Subcutaneous adipose tissue (tissue), 4 donors: ENCODE results near the gene NOP14. TPM values are rescaled to one million over a fixed set of nuclear protein-coding genes. Genes with fewer than 3 reads are reported as not detected.

Experiments
- CTCF ChIP-seq: fragments of 450-650 bp; IDR thresholded peaks from one replicate; pipeline ENCODE4 v1.5.1; 2016; ENCODE audit warnings: low read depth, mild to moderate bottlenecking, control low read depth, antibody characterized with exemption, moderate library complexity
- total RNA-seq, 4 donors: library from RNA; depleted of rRNA; stranded (reverse); fragments of >200 nt; gene quantifications; one replicate each; pipeline ENCODE4 v1.1.0, GENCODE V29; 2016

NOP14 gene
- total RNA-seq, 4 donors from 2014 or later = 17.8 to 33.8 (median 23.9) TPM

- TF ChIP-seq CTCF = no peak
Observed at GRCh38 chr4:2910409-2910808, 52.8 kb downstream of the NOP14 start.

- TF ChIP-seq CTCF = no peak
Observed at GRCh38 chr4:2909583-2909982, 53.6 kb downstream of the NOP14 start.

GRCh38 chr4:2908686-2909085 lies 54.5 kb downstream of the NOP14 start:
- no peak for TF ChIP-seq CTCF

GRCh38 chr4:2907706-2908293 lies 55.4 kb downstream of the NOP14 start:
- no peak for TF ChIP-seq CTCF

GRCh38 chr4:2907226-2907625 lies 56.0 kb downstream of the NOP14 start:
- TF ChIP-seq CTCF = no peak

- TF ChIP-seq CTCF = no peak
Observed at GRCh38 chr4:2906218-2906617, 57.0 kb downstream of the NOP14 start.

- no peak for TF ChIP-seq CTCF
Observed at GRCh38 chr4:2905544-2905943, 57.7 kb downstream of the NOP14 start.

- TF ChIP-seq CTCF = no peak
Observed at GRCh38 chr4:2902126-2902525, 61.1 kb downstream of the NOP14 start.
